NT2/D1 (cell line): Measurements from ENCODE around the gene RAP1GAP2.
"Not testable (repeated sequence)": the region's sequence is repeated elsewhere in the genome, so short reads cannot be mapped to it uniquely, and the experiment has no call there.

Experiments
- YY1 ChIP-seq: IDR thresholded peaks from 2 replicates; pipeline ENCODE4 v1.6.1; 2011; ENCODE audit not compliant: insufficient read length, insufficient read depth
- ZNF274 ChIP-seq: IDR thresholded peaks from 2 replicates; pipeline ENCODE4 v1.6.1; 2011; ENCODE audit warnings: mild to moderate bottlenecking, low read depth, low read length

GRCh38 chr17:3065192-3065591, 269.0 kb downstream of the RAP1GAP2 start:
- not testable (repeated sequence) for TF ChIP-seq YY1, ZNF274
